Neuronal stem cell (in vitro differentiated cells): ENCODE results near the gene TRIM8.
"Not testable (repeated sequence)": the region's sequence is repeated elsewhere in the genome, so short reads cannot be mapped to it uniquely, and the experiment has no call there.

Source experiments
- DNase-seq: peaks from one replicate; pipeline ENCODE4 v3.0.0-alpha.2; 2013; ENCODE audit warnings: low spot score
- H2AFZ ChIP-seq: one replicate; pipeline ENCODE4 v1.6.1; 2013; ENCODE audit warnings: mild to moderate bottlenecking, low read length, inconsistent platforms
- H2AK5ac ChIP-seq: 2 replicates; pipeline ENCODE4 v1.6.1; 2013; ENCODE audit warnings: low read depth, mild to moderate bottlenecking, inconsistent platforms, low read length, moderate library complexity, mixed read lengths
- H2BK120ac ChIP-seq: 2 replicates; pipeline ENCODE4 v1.6.1; 2013; ENCODE audit warnings: low read depth, mild to moderate bottlenecking, inconsistent platforms, low read length, moderate library complexity, mixed read lengths
- H2BK12ac ChIP-seq: one replicate; pipeline ENCODE4 v1.6.1; 2013; ENCODE audit warnings: low read length, inconsistent platforms
- H2BK15ac ChIP-seq: 2 replicates; pipeline ENCODE4 v1.6.1; 2013; ENCODE audit warnings: mild to moderate bottlenecking, low read length, inconsistent platforms, mixed read lengths
- H2BK5ac ChIP-seq: one replicate; pipeline ENCODE4 v1.6.1; 2013; ENCODE audit warnings: inconsistent platforms, mild to moderate bottlenecking, low read length, moderate library complexity
- H3K14ac ChIP-seq: one replicate; pipeline ENCODE4 v1.6.1; 2013; ENCODE audit warnings: low read length, inconsistent platforms
- H3K18ac ChIP-seq: 2 replicates; pipeline ENCODE4 v1.6.1; 2013; ENCODE audit warnings: low read length, inconsistent platforms
- H3K23ac ChIP-seq: 2 replicates; pipeline ENCODE4 v1.6.1; 2013; ENCODE audit warnings: low read depth, mild to moderate bottlenecking, mixed read lengths, low read length, inconsistent platforms; ENCODE audit not compliant: poor library complexity
- H3K27ac ChIP-seq: replicated peaks from 3 replicates; pipeline ENCODE4 v1.5.1; 2013; ENCODE audit warnings: low read length, inconsistent platforms
- H3K27me3 ChIP-seq, 3 experiments: 2 replicates each; pipeline ENCODE4 v1.6.1; 2013; ENCODE audit warnings: low read length in 3 of 3, mild to moderate bottlenecking in 2 of 3, inconsistent platforms in 1 of 3, low read depth in 1 of 3, mixed read lengths in 1 of 3, moderate library complexity in 1 of 3; ENCODE audit not compliant: control insufficient read depth in 3 of 3, insufficient read depth in 3 of 3
- H3K36me3 ChIP-seq, 2 donors: replicated peaks in 1 of 2; 2 replicates each; pipeline ENCODE4 v1.6.1; 2013; ENCODE audit warnings: low read length in 2 of 2; ENCODE audit not compliant: control insufficient read depth in 2 of 2, insufficient read depth in 2 of 2
- H3K4ac ChIP-seq: 2 replicates; pipeline ENCODE4 v1.6.1; 2013; ENCODE audit warnings: inconsistent platforms, mild to moderate bottlenecking, low read length, moderate library complexity
- H3K4me1 ChIP-seq, 2 donors: 1 replicate in 1 of 2; 2 replicates in 1 of 2; pipeline ENCODE4 v1.6.1; 2013; ENCODE audit warnings: low read length in 2 of 2, low read depth in 1 of 2; ENCODE audit not compliant: control insufficient read depth in 2 of 2, insufficient read depth in 1 of 2
- H3K4me2 ChIP-seq: one replicate; pipeline ENCODE4 v1.6.1; 2013; ENCODE audit warnings: mild to moderate bottlenecking, low read length, inconsistent platforms; ENCODE audit not compliant: insufficient read depth, poor library complexity, severe bottlenecking
- H3K4me3 ChIP-seq, 2 donors: 2 replicates each; pipeline ENCODE4 v1.5.1; 2013; ENCODE audit warnings: low read length in 2 of 2, mild to moderate bottlenecking in 2 of 2, inconsistent platforms in 1 of 2, moderate library complexity in 1 of 2
- H3K79me1 ChIP-seq: one replicate; pipeline ENCODE4 v1.6.1; 2013; ENCODE audit warnings: low read depth, mild to moderate bottlenecking, inconsistent platforms, low read length, moderate library complexity
- H3K9ac ChIP-seq: one replicate; pipeline ENCODE4 v1.6.1; 2013; ENCODE audit warnings: mild to moderate bottlenecking, low read depth, low read length, inconsistent platforms; ENCODE audit not compliant: poor library complexity
- H3K9me3 ChIP-seq, 2 donors: replicated peaks in 1 of 2; 2 replicates each; pipeline versions ENCODE3 to v1.6.1; 2013; ENCODE audit warnings: low read length in 2 of 2, mild to moderate bottlenecking in 2 of 2, inconsistent platforms in 1 of 2, low read depth in 1 of 2, mixed read lengths in 1 of 2, moderate library complexity in 1 of 2; ENCODE audit not compliant: control insufficient read depth in 2 of 2, insufficient read depth in 1 of 2
- H4K8ac ChIP-seq: one replicate; pipeline ENCODE4 v1.6.1; 2013; ENCODE audit warnings: low read depth, mild to moderate bottlenecking, inconsistent platforms, low read length, moderate library complexity
- H4K91ac ChIP-seq: one replicate; pipeline ENCODE4 v1.6.1; 2013; ENCODE audit warnings: low read length, low read depth, mild to moderate bottlenecking, inconsistent platforms; ENCODE audit not compliant: poor library complexity
- WGBS, 2 donors: extraction: QIAGEN DNeasy Blood & Tissue Kit; methylation state at CpG; one replicate each; pipeline ENCODE4 v1.1.7; 2013; ENCODE audit warnings: missing lambda C conversion rate in 2 of 2, mixed read lengths in 1 of 2; ENCODE audit not compliant: insufficient read length in 2 of 2, insufficient replicate concordance in 1 of 2; ENCODE audit errors: extremely low coverage in 2 of 2; 5-methylcytosine and 5-hydroxymethylcytosine counted together

The TRIM8 gene

GRCh38 chr10:102667411-102667810, 23.1 kb downstream of the TRIM8 start:
- Histone ChIP-seq H2AFZ (peak overlapping the region; percentile 38), H3K18ac (peak overlapping the region; percentile 59), H3K4me1 (peaks cover 14 to 43% of the 10 kb centered on the region in 2 donors)
- H3K23ac ChIP-seq, H2AK5ac ChIP-seq, H3K36me3 ChIP-seq, H3K9ac ChIP-seq, H3K4me2 ChIP-seq, H2BK5ac ChIP-seq, H3K27me3 ChIP-seq, H3K14ac ChIP-seq, DNase-seq, H3K79me1 ChIP-seq, H2BK15ac ChIP-seq, H3K4ac ChIP-seq, H4K91ac ChIP-seq, H3K27ac ChIP-seq, H3K9me3 ChIP-seq, H4K8ac ChIP-seq, H2BK120ac ChIP-seq, H3K4me3 ChIP-seq, H2BK12ac ChIP-seq: not testable (repeated sequence)
- no CpG with 5 or more reads among the region's 4 CpGs for WGBS, 2 donors

- Histone ChIP-seq H2AFZ (no peak overlapping the region), H3K36me3 (no peaks in the 10 kb centered on the region), H3K18ac (peak overlapping the region; percentile 72), H3K14ac (peak overlapping the region; percentile 61), H2BK12ac (no peak overlapping the region), H3K23ac (peak overlapping the region; percentile 27), H4K8ac (no peak overlapping the region), H3K9ac (peak overlapping the region; percentile 68), H3K79me1 (peaks cover 2% of the 10 kb centered on the region), H2BK5ac (no peak overlapping the region), H3K4me2 (no peak overlapping the region), H2AK5ac (peak overlapping the region; percentile 3), H2BK15ac (no peak overlapping the region), H3K4me3 (no peak overlapping the region), H3K4me1 (peaks cover 18 to 50% of the 10 kb centered on the region in 2 donors), H3K4ac (no peak overlapping the region), H3K27ac (no peak overlapping the region), H3K27me3 (no peaks in the 10 kb centered on the region), H4K91ac (no peak overlapping the region), H2BK120ac (no peak overlapping the region), H3K9me3 (no peaks in the 10 kb centered on the region)
- WGBS, 2 donors, result no CpG with 5 or more reads among the region's 10 CpGs
- no peak for DNase-seq
Measured at GRCh38 chr10:102668326-102669107, 24.2 kb downstream of the TRIM8 start.

DNA sequence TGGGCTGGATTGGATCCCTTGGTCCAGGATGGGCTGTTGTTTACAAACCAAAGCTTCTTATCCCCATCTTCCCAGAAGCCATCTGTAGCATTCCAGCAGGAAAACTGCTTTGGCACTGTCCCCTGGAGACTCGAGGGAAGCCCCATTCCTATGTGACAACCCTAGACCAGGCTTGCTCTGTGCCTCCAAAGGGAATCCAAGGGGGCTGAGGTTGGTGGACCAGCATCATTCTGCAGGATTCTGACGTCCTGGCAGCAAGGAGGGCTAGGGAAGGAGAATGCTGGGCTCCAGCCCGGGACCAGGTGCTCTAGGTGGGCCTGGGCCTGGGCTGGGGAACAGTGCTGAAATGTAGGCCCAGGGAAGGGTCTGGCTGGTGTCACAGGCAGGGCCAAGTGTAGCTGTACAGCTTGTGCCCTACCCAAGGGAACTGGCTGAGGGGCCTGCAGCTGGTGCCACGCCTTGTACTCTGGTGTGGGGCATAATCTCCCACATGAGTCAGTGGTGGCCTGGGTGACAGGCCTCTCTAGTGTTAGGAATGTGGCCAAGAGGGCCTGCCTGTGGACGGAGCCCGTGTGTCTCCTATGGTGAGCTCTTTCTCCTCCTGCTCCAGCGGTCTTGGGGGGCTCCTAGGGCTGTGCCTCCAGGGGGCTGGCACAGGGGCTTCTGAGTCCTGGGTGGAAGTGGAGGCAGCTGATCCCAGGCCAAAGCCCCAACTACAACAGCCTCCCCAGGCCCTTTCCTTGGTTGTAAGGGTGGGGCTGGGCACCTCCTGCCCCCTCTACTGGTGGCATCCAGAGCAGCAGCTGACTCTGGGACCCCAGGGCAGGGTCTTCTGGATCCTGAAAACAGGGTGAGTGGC, 25.2 kb downstream of the TRIM8 start:
- Histone ChIP-seq H2BK15ac (peak overlapping the region; percentile 42), H2BK120ac (no peak overlapping the region), H3K4me3 (no peak overlapping the region), H3K27ac (no peak overlapping the region), H4K8ac (no peak overlapping the region), H2AFZ (peak overlapping the region; percentile 45), H2BK5ac (no peak overlapping the region), H3K4me2 (no peak overlapping the region), H3K9ac (peak overlapping the region; percentile 9), H3K4me1 (peaks cover 26 to 53% of the 10 kb centered on the region in 2 donors), H2AK5ac (peak overlapping the region; percentile 51), H3K27me3 (no peaks in the 10 kb centered on the region), H3K4ac (no peak overlapping the region), H3K79me1 (peaks cover 2% of the 10 kb centered on the region), H4K91ac (no peak overlapping the region), H3K18ac (peak overlapping the region; percentile 44), H3K36me3 (no peaks in the 10 kb centered on the region), H3K23ac (peak overlapping the region; percentile 40), H3K14ac (no peak overlapping the region), H3K9me3 (no peaks in the 10 kb centered on the region), H2BK12ac (no peak overlapping the region)
- no peak for DNase-seq
- no CpG with 5 or more reads among the region's 7 CpGs for whole genome bisulfite sequencing, 2 donors

DNA sequence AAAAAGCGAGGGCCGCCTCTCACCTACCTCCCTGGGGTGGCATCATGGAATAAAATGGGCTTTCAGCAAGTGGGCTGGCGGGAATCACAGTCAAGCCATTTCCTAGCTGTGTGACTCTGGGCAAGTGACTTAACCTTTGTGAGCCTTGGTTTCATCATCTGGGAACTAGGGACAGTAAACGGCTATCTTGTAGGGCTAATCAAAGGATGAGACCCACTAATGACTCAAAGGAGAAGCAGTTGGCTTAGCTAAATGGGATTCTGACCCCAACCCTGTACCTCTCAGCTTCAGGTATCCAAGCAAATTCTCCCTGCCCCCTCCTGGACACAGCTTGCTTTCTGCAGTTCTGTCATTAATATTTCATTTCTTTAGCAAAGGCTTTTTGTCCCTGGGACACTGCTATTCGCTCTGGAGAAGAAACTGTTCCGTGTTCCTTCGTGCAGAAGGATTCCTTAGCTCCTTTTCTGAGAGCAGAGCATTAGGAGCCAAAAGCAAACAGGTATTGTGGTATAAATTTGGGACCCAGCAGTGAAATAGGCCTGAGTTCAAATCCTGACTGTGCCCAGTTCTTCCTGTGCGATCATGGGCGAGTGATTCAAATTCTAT, 25.9 kb downstream of the TRIM8 start:
- H3K14ac ChIP-seq, result no peak overlapping the region
- H3K23ac ChIP-seq, result no peak overlapping the region
- no peak overlapping the region for H2BK12ac ChIP-seq
- H3K4me2 ChIP-seq, result no peak overlapping the region
- no peak for DNase-seq
- no peak overlapping the region for H3K9ac ChIP-seq
- H3K4ac ChIP-seq, result no peak overlapping the region
- peak overlapping the region; percentile 45 for H2AFZ ChIP-seq
- H2AK5ac ChIP-seq, result no peak overlapping the region
- peaks cover 33 to 58% of the 10 kb centered on the region in 2 donors for H3K4me1 ChIP-seq
- no peak overlapping the region for H3K18ac ChIP-seq
- H3K27ac ChIP-seq, result no peak overlapping the region
- no peak overlapping the region for H3K4me3 ChIP-seq
- H3K79me1 ChIP-seq, result peaks cover 2% of the 10 kb centered on the region
- no CpG with 5 or more reads among the region's 9 CpGs for WGBS, 2 donors
- H2BK120ac ChIP-seq, result no peak overlapping the region
- no peak overlapping the region for H2BK15ac ChIP-seq
- no peak overlapping the region for H4K91ac ChIP-seq
- H3K27me3 ChIP-seq, result no peaks in the 10 kb centered on the region
- H2BK5ac ChIP-seq, result no peak overlapping the region
- no peaks in the 10 kb centered on the region for H3K9me3 ChIP-seq
- H3K36me3 ChIP-seq, result no peaks in the 10 kb centered on the region
- no peak overlapping the region for H4K8ac ChIP-seq
